Central memory CD4-positive, alpha-beta T cell (primary cell): Measurements from ENCODE around the gene PRXL2C.
"Not testable (repeated sequence)": the region's sequence is repeated elsewhere in the genome, so short reads cannot be mapped to it uniquely, and the experiment has no call there.

ENCODE experiments used
- DNase-seq: peaks from one replicate; pipeline ENCODE4 v3.0.0; 2022

PRXL2C gene

DNA sequence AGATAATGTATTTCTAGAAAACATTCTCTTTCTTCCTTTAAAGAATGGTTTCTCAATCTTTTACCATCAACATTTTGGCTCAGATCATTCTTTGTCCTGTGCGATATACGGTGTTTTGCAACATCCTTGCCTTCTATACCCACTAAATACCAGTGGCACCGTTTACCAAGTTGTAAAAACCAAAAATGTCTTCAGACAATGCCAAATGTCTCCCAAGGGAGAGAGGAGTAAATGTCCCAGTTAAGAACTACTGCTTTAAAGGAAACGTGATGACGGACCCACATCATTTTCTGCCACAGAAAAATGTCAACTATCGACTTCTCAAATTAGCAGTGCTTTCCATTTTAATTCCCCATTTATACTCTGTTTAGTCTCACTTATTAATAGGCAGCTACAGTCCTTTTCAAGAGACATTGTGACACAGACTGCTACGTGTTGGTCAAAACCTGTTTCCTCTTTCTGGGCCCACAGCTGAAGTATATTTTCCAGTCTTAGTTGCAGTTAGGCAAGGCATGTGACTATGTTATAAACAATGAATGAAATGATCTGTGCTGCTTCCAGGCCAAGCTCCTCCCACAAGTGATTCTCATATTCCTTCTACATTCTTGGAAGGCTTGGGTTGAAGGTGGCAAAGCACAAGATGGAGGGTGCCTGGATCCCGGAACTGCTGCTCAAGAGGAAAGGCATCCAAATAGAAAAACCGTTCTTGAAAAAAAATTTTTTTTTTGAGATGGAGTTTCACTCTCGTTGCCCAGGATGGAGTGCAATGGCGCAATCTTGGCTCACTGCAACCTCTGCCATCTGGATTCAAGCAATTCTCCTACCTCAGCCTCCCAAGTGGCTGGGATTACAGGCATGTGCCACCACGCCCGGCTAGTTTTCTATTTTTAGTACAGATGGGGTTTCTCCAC, 8.8 kb downstream of the PRXL2C start:
- no peak for DNase-seq

DNA sequence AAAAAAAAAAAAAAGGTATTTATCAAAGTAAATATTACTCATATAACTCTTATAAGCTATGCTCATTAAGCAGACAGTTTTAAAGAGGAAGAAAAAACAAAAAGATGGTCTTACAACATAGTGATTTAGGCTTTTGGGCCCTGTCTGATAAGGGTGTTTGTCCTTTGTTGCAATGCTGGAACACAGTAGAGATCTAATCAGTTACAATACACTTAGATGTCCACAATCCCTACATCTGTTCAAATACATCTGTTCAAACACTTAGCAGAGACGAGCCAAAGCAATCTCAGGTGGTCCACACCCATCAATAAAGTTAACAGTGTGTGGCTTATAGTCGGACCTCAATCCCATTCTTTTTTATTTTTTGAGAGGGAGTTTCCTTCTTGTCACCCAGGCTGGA, 11.0 kb downstream of the PRXL2C start:
- DNase-seq = no peak

DNA sequence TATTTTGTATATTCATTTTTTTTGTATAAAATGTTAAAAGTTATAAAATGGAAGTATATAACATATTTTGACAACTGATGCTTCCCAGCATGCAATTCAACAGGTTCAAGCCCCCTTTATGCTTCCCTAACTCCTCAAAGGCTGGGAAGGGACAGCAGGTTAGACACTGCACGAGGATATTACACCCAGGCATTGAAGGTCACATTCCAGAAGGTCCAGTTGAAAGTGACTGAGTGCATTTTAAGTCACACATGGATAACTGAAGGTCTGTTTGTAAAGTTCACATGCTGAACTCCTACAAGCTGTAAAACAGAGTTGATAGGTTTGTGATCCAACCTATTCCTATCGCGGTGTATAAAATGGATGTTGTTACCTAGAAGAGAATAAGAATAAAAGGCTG, 13.6 kb downstream of the PRXL2C start:
- DNase-seq = no peak

GRCh38 chr9:96638606-96639364, 16.3 kb downstream of the PRXL2C start:
- no peak for DNase-seq

- DNase-seq = no peak
Measured at GRCh38 chr9:96636368-96636767, 18.7 kb downstream of the PRXL2C start.

GRCh38 chr9:96633579-96633978, 21.5 kb downstream of the PRXL2C start:
- DNase-seq = not testable (repeated sequence)

GRCh38 chr9:96626912-96627311, 28.2 kb downstream of the PRXL2C start:
- DNase-seq = no peak

- no peak for DNase-seq
Measured at GRCh38 chr9:96621618-96622017, 33.5 kb downstream of the PRXL2C start.

DNA sequence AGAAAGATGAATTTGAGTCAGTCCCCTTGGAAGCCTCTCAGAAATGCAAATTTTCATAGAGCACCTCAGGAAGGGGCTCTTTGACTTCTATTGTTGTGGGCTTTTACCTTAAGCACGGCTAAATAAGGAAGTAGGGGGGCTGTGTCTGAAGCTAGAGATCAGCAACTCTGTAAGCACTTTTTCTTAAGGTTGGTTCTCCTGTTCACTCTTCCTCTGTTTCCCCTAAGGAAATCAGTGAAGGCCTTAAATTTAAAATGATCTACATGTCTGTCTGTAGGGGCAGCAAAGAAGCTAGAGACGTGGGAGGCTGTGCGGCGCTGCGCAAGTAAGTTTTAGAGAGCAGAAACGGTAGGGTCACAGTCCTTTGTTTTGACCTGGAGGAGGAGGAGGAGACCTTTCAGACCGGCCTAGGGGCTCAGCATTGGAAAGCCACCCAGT, 34.3 kb downstream of the PRXL2C start:
- DNase-seq = no peak

- no peak for DNase-seq
Measured at GRCh38 chr9:96620181-96620514, 35.0 kb downstream of the PRXL2C start.

- DNase-seq = peak; percentile 56
Measured at GRCh38 chr9:96619491-96620180, 35.5 kb downstream of the PRXL2C start, which contains the start of gene CDC14B. TSS of gene CDC14B (minus strand) at chr9:96619843. CDS start at chr9:96619378, 465 bp downstream.

GRCh38 chr9:96619124-96619465, 36.0 kb downstream of the PRXL2C start:
- no peak for DNase-seq

- DNase-seq = no peak
Measured at GRCh38 chr9:96618209-96619123, 36.7 kb downstream of the PRXL2C start.

DNA sequence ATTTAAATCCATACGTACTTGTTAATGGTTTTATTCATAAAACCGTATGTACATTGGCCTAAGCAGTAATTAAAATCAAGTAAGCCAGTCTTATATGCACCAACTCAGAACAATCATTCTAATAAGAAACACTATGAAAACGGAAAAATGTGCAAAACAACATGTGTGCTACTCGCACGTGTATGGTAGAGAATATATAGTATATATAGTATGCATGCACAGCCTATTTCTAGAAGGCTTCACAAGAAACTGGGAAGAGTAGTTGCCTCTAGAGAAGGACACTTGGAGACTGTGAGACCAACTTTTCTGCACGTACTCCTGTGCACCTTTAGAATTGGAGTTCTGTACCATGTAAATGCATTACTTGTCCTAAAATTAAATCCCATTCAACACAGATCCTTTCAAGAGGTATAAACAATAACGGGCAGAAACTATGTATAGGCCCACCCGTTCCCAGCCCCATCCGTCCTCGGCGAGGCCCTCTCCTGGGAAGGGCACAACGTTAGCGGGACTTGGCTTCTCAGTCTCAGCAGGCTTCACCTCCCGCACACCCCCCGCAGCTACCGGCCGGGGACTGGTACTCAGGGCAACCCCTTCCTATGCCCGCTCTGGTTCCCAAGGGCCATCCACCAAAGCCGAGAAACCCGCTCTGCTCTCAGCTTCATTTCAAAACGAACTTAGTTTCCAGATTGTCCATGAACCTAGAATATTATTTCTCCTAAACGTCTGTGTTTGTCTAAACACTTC, 37.5 kb downstream of the PRXL2C start:
- DNase-seq = no peak

- DNase-seq = no peak
Measured at GRCh38 chr9:96616817-96617438, 38.2 kb downstream of the PRXL2C start.

- DNase-seq = no peak
Measured at GRCh38 chr9:96615411-96615810, 39.7 kb downstream of the PRXL2C start.

GRCh38 chr9:96614664-96615063, 40.5 kb downstream of the PRXL2C start:
- not testable (repeated sequence) for DNase-seq

GRCh38 chr9:96612966-96613589, 42.0 kb downstream of the PRXL2C start:
- DNase-seq = no peak

GRCh38 chr9:96612105-96612965, 42.8 kb downstream of the PRXL2C start:
- no peak for DNase-seq

DNA sequence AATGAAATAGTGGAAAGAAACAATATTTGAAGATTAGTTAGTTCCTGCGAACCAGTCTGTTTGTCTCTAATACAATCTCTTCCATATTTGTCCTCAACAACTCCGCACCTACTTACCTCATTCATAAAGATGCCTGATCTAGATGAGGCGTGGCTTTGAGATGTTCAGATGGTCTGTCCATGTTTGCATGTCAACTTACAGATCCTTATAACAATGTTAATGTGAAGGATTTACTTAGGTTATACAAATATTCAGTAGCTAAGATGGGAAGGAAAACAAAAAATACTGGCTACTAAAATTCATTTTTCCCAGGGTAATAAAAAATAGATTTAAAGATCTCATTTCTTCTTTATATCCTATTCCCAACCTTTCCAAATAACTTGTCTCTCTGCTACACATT, 43.8 kb downstream of the PRXL2C start:
- no peak for DNase-seq
